Measurements from ENCODE around the gene MIA. TPM values are rescaled to one million over a fixed set of nuclear protein-coding genes. Genes with fewer than 3 reads are reported as not detected.

The MIA gene
- total RNA-seq, 1 donor from 2014 or later = 1.6 TPM

DNA sequence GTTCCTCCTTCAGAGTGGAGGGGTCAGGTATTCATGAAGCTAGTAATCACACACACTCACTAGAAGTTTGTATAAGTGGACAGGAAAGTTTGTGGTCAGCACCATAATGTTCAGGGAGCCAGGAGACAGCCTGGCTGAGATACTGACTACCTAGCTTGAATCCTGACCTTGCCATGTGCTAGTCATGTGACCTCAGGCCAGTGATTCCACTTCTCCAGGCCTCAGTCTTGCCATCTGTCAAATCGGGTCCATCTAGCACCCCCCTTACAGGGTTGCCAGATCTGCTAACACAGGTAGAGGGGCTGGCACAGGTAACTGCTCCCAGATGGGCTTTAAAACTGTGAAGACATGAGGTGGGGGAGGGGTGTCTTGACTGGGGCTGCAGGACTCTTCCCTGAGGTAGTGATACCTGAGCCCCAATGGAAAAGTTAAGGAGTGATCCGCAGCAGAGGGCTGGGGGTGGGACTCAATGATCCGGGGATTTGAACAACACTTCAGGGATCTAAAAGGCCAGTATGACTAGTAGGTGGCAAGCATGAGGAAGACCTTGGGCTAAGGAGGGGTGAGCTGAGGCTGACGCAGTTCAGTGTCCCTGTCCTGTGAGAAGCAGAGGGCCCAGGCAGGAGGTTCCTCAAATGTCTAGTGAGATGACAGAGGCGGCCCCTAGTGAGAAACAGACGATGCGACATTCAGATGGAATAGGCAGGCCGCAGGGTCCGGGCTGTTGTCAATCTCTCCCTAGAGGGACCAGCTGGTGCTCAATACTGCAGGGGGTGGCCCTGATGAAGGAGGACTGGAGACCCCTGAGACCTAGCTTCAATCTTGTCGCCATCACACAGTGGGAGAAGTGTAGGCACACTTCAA is 33.6 kb upstream of the MIA start:
- Histone ChIP-seq H3K4me3 (ENCODE audit: low read depth, low read length) (no peak overlapping the region), H3K27me3 (ENCODE audit: control insufficient read depth, insufficient read depth, low read length) (no peaks in the 10 kb centered on the region), H3K36me3 (ENCODE audit: control insufficient read depth, insufficient read depth, low read length) (peaks cover 24% of the 10 kb centered on the region)
- peak; percentile 18 for FAIRE-seq
- no peak for TF ChIP-seq CTCF (IDR thresholded peaks at IDR 0.05; ENCODE audit: insufficient read depth, low read length, severe bottlenecking)
- DNase-seq (ENCODE audit: low read depth) = peak; percentile 38

DNA sequence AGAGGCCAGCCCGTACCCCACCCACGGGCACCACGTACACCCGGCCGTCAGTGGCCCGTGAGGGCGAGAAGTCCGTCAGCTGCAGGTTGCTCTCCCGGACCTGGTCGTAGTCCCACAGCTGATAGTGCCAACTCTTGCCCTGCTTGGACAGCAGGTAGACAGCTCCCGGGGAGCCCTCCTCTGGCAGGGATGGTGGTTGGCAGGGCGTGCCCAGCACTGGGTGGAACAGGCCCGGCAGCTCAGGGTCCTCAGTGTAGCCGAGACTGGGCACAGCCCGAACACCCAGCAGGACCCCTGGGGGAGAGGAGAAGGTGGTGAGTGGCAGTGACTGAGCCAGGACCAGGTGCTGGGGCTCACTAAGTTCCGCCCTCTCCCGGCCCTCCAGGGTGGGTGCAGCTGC is 32.8 kb upstream of the MIA start:
- Histone ChIP-seq H3K4me3 (ENCODE audit: low read depth, low read length) (no peak overlapping the region), H3K27me3 (ENCODE audit: control insufficient read depth, insufficient read depth, low read length) (no peaks in the 10 kb centered on the region), H3K36me3 (ENCODE audit: control insufficient read depth, insufficient read depth, low read length) (peaks cover 17% of the 10 kb centered on the region)
- no peak for TF ChIP-seq CTCF (IDR thresholded peaks at IDR 0.05; ENCODE audit: insufficient read depth, low read length, severe bottlenecking)
- FAIRE-seq (no peak), DNase-seq (ENCODE audit: low read depth) (no peak)

DNA sequence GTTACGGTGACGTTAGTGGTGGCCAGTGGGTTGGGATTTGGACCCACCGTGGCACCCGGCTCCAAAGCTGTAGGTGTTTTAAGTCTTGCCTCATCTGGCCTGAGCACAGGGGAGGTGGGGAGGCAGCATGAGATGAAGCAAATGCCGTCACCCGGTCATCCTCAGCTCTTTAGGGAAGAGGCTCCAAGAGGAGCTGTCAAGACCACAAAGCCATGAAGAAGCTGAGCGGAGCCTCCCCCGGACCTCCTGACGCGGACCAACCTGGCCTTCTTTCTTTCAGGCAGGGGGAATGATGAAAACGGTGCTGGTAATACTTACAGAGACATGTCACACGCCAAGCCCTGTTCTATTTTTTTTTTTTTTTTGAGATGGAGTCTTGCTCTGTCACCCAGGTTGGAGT is 32.4 kb upstream of the MIA start:
- peaks cover 14% of the 10 kb centered on the region for H3K36me3 ChIP-seq (ENCODE audit: control insufficient read depth, insufficient read depth, low read length)
- H3K27me3 ChIP-seq (ENCODE audit: control insufficient read depth, insufficient read depth, low read length) = no peaks in the 10 kb centered on the region
- FAIRE-seq = no peak
- no peak for DNase-seq (ENCODE audit: low read depth)
- TF ChIP-seq CTCF (IDR thresholded peaks at IDR 0.05; ENCODE audit: insufficient read depth, low read length, severe bottlenecking) = no peak
- no peak overlapping the region for H3K4me3 ChIP-seq (ENCODE audit: low read depth, low read length)

DNA sequence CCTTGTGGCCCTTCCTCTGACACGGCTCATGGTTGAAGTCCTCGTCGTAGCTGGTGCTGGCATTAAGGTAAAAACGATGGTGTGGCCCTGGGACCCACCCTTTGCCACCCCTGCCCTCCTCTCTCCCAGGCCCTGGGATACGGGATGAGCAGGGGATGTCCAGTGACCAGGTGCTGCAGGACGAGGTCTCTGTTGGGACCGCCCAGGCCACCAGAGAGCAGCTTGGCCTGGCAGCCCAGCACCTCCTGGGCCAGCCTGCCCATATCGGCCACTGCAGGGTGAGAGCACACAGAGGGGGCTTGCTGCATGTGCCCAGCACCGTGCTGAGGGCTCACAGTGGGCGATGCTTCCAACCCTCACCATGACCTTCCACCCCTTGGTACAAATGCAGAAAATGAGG is 31.4 kb upstream of the MIA start:
- DNase-seq (ENCODE audit: low read depth) (no peak), FAIRE-seq (no peak)
- no peak for TF ChIP-seq CTCF (IDR thresholded peaks at IDR 0.05; ENCODE audit: insufficient read depth, low read length, severe bottlenecking)
- Histone ChIP-seq H3K27me3 (ENCODE audit: control insufficient read depth, insufficient read depth, low read length) (no peaks in the 10 kb centered on the region), H3K36me3 (ENCODE audit: control insufficient read depth, insufficient read depth, low read length) (peaks cover 9% of the 10 kb centered on the region), H3K4me3 (ENCODE audit: low read depth, low read length) (no peak overlapping the region)

DNA sequence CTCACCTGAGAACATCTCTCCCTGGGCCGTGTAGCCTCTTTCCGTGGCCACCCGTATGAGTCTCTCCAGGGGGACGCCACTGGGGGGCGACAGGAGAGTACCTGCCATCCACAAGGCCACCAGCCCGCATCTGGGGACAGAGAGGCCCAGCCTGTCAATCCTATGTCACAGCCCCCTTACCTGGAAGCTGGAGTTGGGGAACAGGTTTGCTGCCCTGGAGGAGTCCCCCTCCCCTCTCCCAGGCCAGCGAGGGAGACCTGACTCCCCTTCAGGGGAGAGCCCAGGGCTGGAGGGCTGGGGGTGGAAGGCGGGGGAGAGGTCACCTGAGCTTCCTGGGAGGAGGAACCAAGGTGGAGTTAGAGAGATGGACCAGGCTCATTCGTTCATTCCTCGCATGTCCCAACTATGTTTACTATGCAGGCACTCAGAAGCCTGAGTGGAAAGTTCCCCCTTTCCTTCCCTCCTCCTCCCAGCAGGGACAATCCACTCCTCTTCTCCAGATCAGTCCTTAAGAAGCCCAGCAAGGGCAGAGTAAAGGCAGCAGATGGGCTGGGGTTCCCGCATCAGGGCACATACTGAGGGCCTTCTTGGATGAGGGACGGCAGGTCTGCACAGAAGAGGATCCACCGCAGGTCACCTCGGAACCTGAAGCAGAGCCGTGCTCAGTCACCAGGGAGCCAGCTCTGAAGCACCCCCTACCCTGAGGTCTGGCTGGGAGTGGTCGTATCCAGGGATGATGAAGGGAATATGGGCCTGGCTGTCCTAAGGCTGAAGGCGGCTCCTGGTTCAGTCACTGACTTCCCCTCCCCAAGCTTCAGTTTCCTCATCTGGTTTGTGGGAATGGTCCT is 30.5 kb upstream of the MIA start:
- FAIRE-seq (no peak), DNase-seq (ENCODE audit: low read depth) (no peak)
- H3K27me3 ChIP-seq (ENCODE audit: control insufficient read depth, insufficient read depth, low read length) = no peaks in the 10 kb centered on the region
- peak; percentile 11 for TF ChIP-seq CTCF (IDR thresholded peaks at IDR 0.05; ENCODE audit: insufficient read depth, low read length, severe bottlenecking)
- H3K4me3 ChIP-seq (ENCODE audit: low read depth, low read length) = no peak overlapping the region
- peaks cover 2% of the 10 kb centered on the region for H3K36me3 ChIP-seq (ENCODE audit: control insufficient read depth, insufficient read depth, low read length)
